ENCODE data around the gene COG7. TPM values are rescaled to one million over a fixed set of nuclear protein-coding genes. Genes with fewer than 3 reads are reported as not detected.

Gene COG7
- total RNA-seq, 1 experiment from 2014 or later = 17.9 TPM

DNA sequence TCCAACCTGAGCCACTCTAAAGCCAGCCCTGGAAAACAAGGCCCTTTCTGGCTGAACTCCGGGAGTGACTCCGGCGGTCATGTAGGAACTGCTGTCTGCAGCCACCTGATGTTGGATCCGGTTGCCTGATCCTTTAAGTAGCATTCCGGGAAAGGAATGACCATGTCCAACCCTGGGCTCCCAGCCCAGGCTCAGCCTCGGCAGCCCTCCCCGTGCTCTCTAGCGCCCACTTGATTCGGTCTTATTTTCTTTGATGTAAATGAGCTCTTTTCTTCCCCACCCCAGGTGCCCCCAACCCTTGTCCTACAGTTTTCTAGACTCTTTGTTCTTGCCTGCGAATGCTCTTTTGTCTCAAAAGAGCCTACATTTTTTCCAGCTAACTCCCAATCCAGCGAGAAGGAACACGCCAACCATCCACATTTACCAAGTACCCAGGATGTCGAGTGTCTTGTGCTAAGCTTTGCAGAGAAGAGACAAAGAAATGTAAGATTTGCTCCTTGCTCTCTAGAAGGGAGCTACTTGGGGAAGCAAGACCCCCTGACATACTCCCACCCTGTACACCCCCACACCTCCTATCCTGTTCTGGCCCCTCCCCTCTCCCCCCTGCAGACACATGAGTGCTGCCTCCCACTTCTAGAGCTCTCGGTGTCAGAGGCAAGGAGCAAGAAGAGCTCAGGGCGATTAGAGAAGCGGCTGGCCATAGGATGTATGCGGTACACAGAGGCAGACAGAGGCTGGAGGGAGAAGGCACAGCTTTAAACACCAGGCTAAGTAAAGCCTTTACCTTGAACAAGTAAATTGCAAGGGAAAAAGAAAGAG, 53.8 kb downstream of the COG7 start:
- Histone ChIP-seq H3K27ac (ENCODE audit: insufficient read length, low read depth, low read length) (no peak overlapping the region), H2BK12ac (ENCODE audit: insufficient read length, low read depth, low read length) (no peak overlapping the region), H3K27me3 (ENCODE audit: insufficient read depth, low read length) (no peaks in the 10 kb centered on the region), H3K4me2 (ENCODE audit: insufficient read depth, insufficient read length, low read length) (peak overlapping the region; percentile 27), H3K56ac (ENCODE audit: insufficient read length, low read depth, low read length) (no peak overlapping the region), H3K18ac (ENCODE audit: insufficient read length, low read depth, low read length) (peak overlapping the region; percentile 37), H3K23ac (ENCODE audit: insufficient read length, low read depth, low read length) (no peak overlapping the region), H2AFZ (ENCODE audit: low read length) (no peak overlapping the region), H4K91ac (ENCODE audit: insufficient read length, low read depth, low read length) (no peak overlapping the region), H3K14ac (ENCODE audit: insufficient read depth, low read length) (0 out of 2 replicates have a peak overlapping the region, but pooled peaks have one; percentile 48), H3K79me2 (ENCODE audit: insufficient read depth, low read length) (no peaks in the 10 kb centered on the region), H4K8ac (replicated peaks; ENCODE audit: insufficient read length, low read depth, low read length) (no peak overlapping the region), H3K4ac (ENCODE audit: low read depth, low read length) (no peak overlapping the region), H3K79me1 (ENCODE audit: insufficient read depth, low read depth, low read length, poor library complexity, severe bottlenecking) (no peaks in the 10 kb centered on the region), H3K9me3 (ENCODE audit: control insufficient read depth, low read depth, low read length) (no peaks in the 10 kb centered on the region), H3K23me2 (ENCODE audit: insufficient read length, low read depth, low read length, poor library complexity, severe bottlenecking) (no peaks in the 10 kb centered on the region), H2BK20ac (ENCODE audit: low read depth, low read length, poor library complexity, severe bottlenecking) (no peak overlapping the region), H4K5ac (ENCODE audit: insufficient read length, low read depth, low read length) (no peak overlapping the region), H2BK15ac (ENCODE audit: low read depth, low read length) (no peak overlapping the region), H2AK5ac (ENCODE audit: insufficient read length, low read length) (no peak overlapping the region), H3K4me1 (ENCODE audit: insufficient read depth, low read length) (peaks cover 8% of the 10 kb centered on the region; the same call in 1 of the 2 replicates), H3T11ph (ENCODE audit: low read length) (no peak overlapping the region), H2BK5ac (ENCODE audit: insufficient read length, low read length) (no peak overlapping the region), H2BK120ac (ENCODE audit: low read depth, low read length, poor library complexity, severe bottlenecking) (no peak overlapping the region), H3K9ac (ENCODE audit: extremely low read depth, insufficient read length, low read length) (no peak overlapping the region), H4K20me1 (ENCODE audit: control insufficient read depth, insufficient read depth, insufficient read length) (no peaks in the 10 kb centered on the region)
- peak overlapping the region; percentile 41 to 72 for H3K4me3 Mint-ChIP-seq
- peak; percentile 57 for TF ChIP-seq CTCF (conservative IDR thresholded peaks at IDR 0.05)
- no peaks in the 10 kb centered on the region for H3K9me3 Mint-ChIP-seq
- WGBS (ENCODE audit: extremely low coverage, insufficient read length, low lambda C conversion rate) = no CpG with 5 or more reads among the region's 17 CpGs
- peak; percentile 88 for DNase-seq
- H3K4me1 Mint-ChIP-seq = peaks cover 32 to 39% of the 10 kb centered on the region in 2 experiments
- peaks cover 8 to 59% (median 45%) of the 10 kb centered on the region in 3 experiments for H3K36me3 Mint-ChIP-seq (ENCODE audit: insufficient read depth in 1 of 3, low read depth in 3 of 3)
- peak overlapping the region; percentile 23 to 97 (median 93) for H3K27ac Mint-ChIP-seq
- no peaks in the 10 kb centered on the region for H3K27me3 Mint-ChIP-seq (ENCODE audit: low read depth)

All from H9 (cell line).